ENCODE data around the gene DDX10. TPM values are rescaled to one million over a fixed set of nuclear protein-coding genes. Genes with fewer than 3 reads are reported as not detected.

Gene DDX10
- total RNA-seq, 4 donors from 2014 or later, result 5.5 to 25.0 (median 17.5) TPM

- WGBS, 2 donors, result 68% methylated on average over 2 of the region's 2 CpGs
- H3K4me3 ChIP-seq, result no peak overlapping the region
- H3K9me3 ChIP-seq, result no peaks in the 10 kb centered on the region
- no peak for TF ChIP-seq CTCF (IDR thresholded peaks at IDR 0.05)
- TF ChIP-seq POLR2A (IDR thresholded peaks at IDR 0.05), result no peak
- no peaks in the 10 kb centered on the region for H3K27me3 ChIP-seq
- DNase-seq, result no peak
- H3K4me1 ChIP-seq, result no peaks in the 10 kb centered on the region
- intact Hi-C loops (cut with DNase I), result no loop called here
- H3K27ac ChIP-seq, result no peak overlapping the region
- H3K36me3 ChIP-seq, result peaks cover 0 to 14% (median 0%) of the 10 kb centered on the region in 3 donors
Measured at GRCh38 chr11:108915666-108916065, 250.8 kb downstream of the DDX10 start.

- Histone ChIP-seq H3K9me3 (no peaks in the 10 kb centered on the region), H3K4me3 (no peak overlapping the region), H3K27ac (no peak overlapping the region), H3K4me1 (no peaks in the 10 kb centered on the region), H3K27me3 (no peaks in the 10 kb centered on the region), H3K36me3 (peaks cover 0 to 14% (median 0%) of the 10 kb centered on the region in 3 donors)
- DNase-seq, result no peak
- TF ChIP-seq CTCF (IDR thresholded peaks at IDR 0.05), result no peak
- no peak for TF ChIP-seq POLR2A (IDR thresholded peaks at IDR 0.05)
- WGBS, 2 donors, result 14 to 45% methylated on average over 1 of the region's 1 CpG
- intact Hi-C loops (cut with DNase I), result no loop called here
Measured at GRCh38 chr11:108916290-108916689, 251.4 kb downstream of the DDX10 start.

GRCh38 chr11:108916935-108917334 is 252.1 kb downstream of the DDX10 start:
- Histone ChIP-seq H3K4me3 (no peak overlapping the region), H3K4me1 (no peaks in the 10 kb centered on the region), H3K27ac (no peak overlapping the region), H3K27me3 (no peaks in the 10 kb centered on the region), H3K36me3 (peaks cover 0 to 14% (median 0%) of the 10 kb centered on the region in 3 donors), H3K9me3 (no peaks in the 10 kb centered on the region)
- intact Hi-C loops (cut with DNase I), result no loop called here
- WGBS, 2 donors, result 60 to 78% methylated on average over 2 of the region's 2 CpGs
- no peak for DNase-seq
- TF ChIP-seq POLR2A (IDR thresholded peaks at IDR 0.05) (no peak), CTCF (IDR thresholded peaks at IDR 0.05) (no peak)

GRCh38 chr11:108921211-108921610 is 256.3 kb downstream of the DDX10 start:
- WGBS, 2 donors, result 98 to 100% methylated on average over 2 of the region's 2 CpGs
- H3K9me3 ChIP-seq, result no peaks in the 10 kb centered on the region
- intact Hi-C loops (cut with DNase I), result no loop called here

GRCh38 chr11:108922241-108922640 is 257.4 kb downstream of the DDX10 start:
- H3K9me3 ChIP-seq, result no peaks in the 10 kb centered on the region
- intact Hi-C loops (cut with DNase I), result no loop called here
- peaks cover 0 to 14% (median 0%) of the 10 kb centered on the region in 3 donors for H3K36me3 ChIP-seq
- DNase-seq, result no peak
- no peak overlapping the region for H3K4me3 ChIP-seq
- H3K4me1 ChIP-seq, result no peaks in the 10 kb centered on the region
- 78 to 89% methylated on average over 3 of the region's 3 CpGs for WGBS, 2 donors
- no peak overlapping the region for H3K27ac ChIP-seq
- no peak for TF ChIP-seq CTCF (IDR thresholded peaks at IDR 0.05)
- TF ChIP-seq POLR2A (IDR thresholded peaks at IDR 0.05), result no peak
- no peaks in the 10 kb centered on the region for H3K27me3 ChIP-seq

More at GRCh38 chr11:108921211-108921610, 256.3 kb downstream of the DDX10 start:
- Histone ChIP-seq H3K4me1 (no peaks in the 10 kb centered on the region), H3K36me3 (peaks cover 0 to 14% (median 0%) of the 10 kb centered on the region in 3 donors), H3K4me3 (no peak overlapping the region), H3K27ac (no peak overlapping the region), H3K27me3 (no peaks in the 10 kb centered on the region)
- no peak for DNase-seq
- no peak for TF ChIP-seq POLR2A (IDR thresholded peaks at IDR 0.05)
- no peak for TF ChIP-seq CTCF (IDR thresholded peaks at IDR 0.05)

Data from esophagus squamous epithelium (tissue), 5 donors.